Measurements from ENCODE around the gene HLA-B. TPM values are rescaled to one million over a fixed set of nuclear protein-coding genes. Genes with fewer than 3 reads are reported as not detected.

The HLA-B gene
- total RNA-seq, 1 experiment from 2014 or later: 87.4 TPM

- Mint-ChIP-seq H3K4me3 (ENCODE audit: unreplicated experiment) (no peak overlapping the region), H3K9me3 (ENCODE audit: unreplicated experiment) (no peaks in the 10 kb centered on the region), H3K27me3 (ENCODE audit: insufficient read depth, unreplicated experiment) (no peaks in the 10 kb centered on the region), H3K27ac (ENCODE audit: low read depth, unreplicated experiment) (no peak overlapping the region), H3K4me1 (ENCODE audit: insufficient read depth, unreplicated experiment) (peaks cover 15% of the 10 kb centered on the region), H3K36me3 (ENCODE audit: insufficient read depth, unreplicated experiment) (no peaks in the 10 kb centered on the region)
- intact Hi-C loops (cut with micrococcal nuclease): no loop called here
- DNase-seq (ENCODE audit: unreplicated experiment): no peak
- no peak for TF ChIP-seq CTCF (IDR thresholded peaks at IDR 0.05; ENCODE audit: unreplicated experiment)
- BruUV-seq (replicated peaks): no TSS peak
- ChIA-PET POLR2A (no interaction called here), CTCF (no interaction called here)
Measured at GRCh38 chr6:31386977-31387376, 30.0 kb upstream of the HLA-B start.

GRCh38 chr6:31386099-31386498 is 29.1 kb upstream of the HLA-B start:
- no peaks in the 10 kb centered on the region for H3K36me3 Mint-ChIP-seq (ENCODE audit: insufficient read depth, unreplicated experiment)
- H3K9me3 Mint-ChIP-seq (ENCODE audit: unreplicated experiment): no peaks in the 10 kb centered on the region
- intact Hi-C loops (cut with micrococcal nuclease): no loop called here
- H3K27me3 Mint-ChIP-seq (ENCODE audit: insufficient read depth, unreplicated experiment): peaks cover under 1% of the 10 kb centered on the region
- POLR2A ChIA-PET: no interaction called here
- H3K27ac Mint-ChIP-seq (ENCODE audit: low read depth, unreplicated experiment): no peak overlapping the region
- TF ChIP-seq CTCF (IDR thresholded peaks at IDR 0.05; ENCODE audit: unreplicated experiment): no peak
- CTCF ChIA-PET: interaction anchor here (0.7 to 0.8 kb wide), 2 partner anchors 19 to 692 kb away, joined by 3 to 5 read pairs; no protein-coding TSS in a partner anchor
- DNase-seq (ENCODE audit: unreplicated experiment): no peak
- BruUV-seq (replicated peaks): no TSS peak
- H3K4me1 Mint-ChIP-seq (ENCODE audit: insufficient read depth, unreplicated experiment): peaks cover 15% of the 10 kb centered on the region
- H3K4me3 Mint-ChIP-seq (ENCODE audit: unreplicated experiment): no peak overlapping the region

GRCh38 chr6:31385041-31385440 is 28.1 kb upstream of the HLA-B start:
- Mint-ChIP-seq H3K36me3 (ENCODE audit: insufficient read depth, unreplicated experiment) (no peaks in the 10 kb centered on the region), H3K9me3 (ENCODE audit: unreplicated experiment) (no peaks in the 10 kb centered on the region), H3K27me3 (ENCODE audit: insufficient read depth, unreplicated experiment) (peaks cover 11% of the 10 kb centered on the region), H3K4me1 (ENCODE audit: insufficient read depth, unreplicated experiment) (peaks cover 9% of the 10 kb centered on the region), H3K4me3 (ENCODE audit: unreplicated experiment) (no peak overlapping the region), H3K27ac (ENCODE audit: low read depth, unreplicated experiment) (no peak overlapping the region)
- CTCF ChIA-PET: interaction anchor here (0.6 kb wide), 1 partner anchor 196 kb away, joined by 3 read pairs; no protein-coding TSS in a partner anchor
- POLR2A ChIA-PET: no interaction called here
- no peak for TF ChIP-seq CTCF (IDR thresholded peaks at IDR 0.05; ENCODE audit: unreplicated experiment)
- intact Hi-C loops (cut with micrococcal nuclease): no loop called here
- DNase-seq (ENCODE audit: unreplicated experiment): no peak
- BruUV-seq (replicated peaks): no TSS peak

- Mint-ChIP-seq H3K27me3 (ENCODE audit: insufficient read depth, unreplicated experiment) (peaks cover 30% of the 10 kb centered on the region), H3K4me3 (ENCODE audit: unreplicated experiment) (no peak overlapping the region), H3K36me3 (ENCODE audit: insufficient read depth, unreplicated experiment) (no peaks in the 10 kb centered on the region), H3K9me3 (ENCODE audit: unreplicated experiment) (no peaks in the 10 kb centered on the region), H3K4me1 (ENCODE audit: insufficient read depth, unreplicated experiment) (peaks cover 6% of the 10 kb centered on the region), H3K27ac (ENCODE audit: low read depth, unreplicated experiment) (no peak overlapping the region)
- no TSS peak for BruUV-seq (replicated peaks)
- DNase-seq (ENCODE audit: unreplicated experiment): peak; percentile 72
- ChIA-PET CTCF (interaction anchor here (0.6 to 1.1 kb wide), 3 partner anchors 14 to 255 kb away, joined by 3 read pairs; no protein-coding TSS in a partner anchor), POLR2A (interaction anchor here (0.6 kb wide), 1 partner anchor 270 kb away, joined by 3 read pairs; the partner anchor contains the start of gene BAG6)
- no peak for TF ChIP-seq CTCF (IDR thresholded peaks at IDR 0.05; ENCODE audit: unreplicated experiment)
- intact Hi-C loops (cut with micrococcal nuclease): no loop called here
Measured at GRCh38 chr6:31383149-31383548, 26.2 kb upstream of the HLA-B start.

All from MCF 10A (cell line).